Activated B cell treated with CpG ODN at 0.5 μM for 24 hours (primary cell): ENCODE results near the gene HDAC5. TPM values are rescaled to one million over a fixed set of nuclear protein-coding genes. Genes with fewer than 3 reads are reported as not detected.

Experiments used
- ATAC-seq: fragments of 200-7000 bp; cut with Tn5 transposase; one replicate; pipeline ENCODE4 v1.10.0; 2021; ENCODE audit warnings: low read depth, mild to moderate bottlenecking, moderate library complexity
- CTCF ChIA-PET: fragments of 350-600 bp; sonication (Branson Sonifier 250); formaldehyde crosslinking; loops from one replicate; lab custom pipeline; 2021; ENCODE audit warnings: antibody characterized with exemption; lab: Charles Lee
- POLR2A ChIA-PET: fragments of 350-600 bp; sonication (Branson Sonifier 250); formaldehyde crosslinking; loops from one replicate; lab custom pipeline; 2021; ENCODE audit warnings: antibody characterized with exemption; lab: Charles Lee
- DNase-seq: peaks from one replicate; pipeline ENCODE4 v3.0.0; 2022
- H3K27ac Mint-ChIP-seq: one replicate; pipeline ENCODE4 v1.8.0; 2020; ENCODE audit warnings: mixed read lengths
- H3K27me3 Mint-ChIP-seq: one replicate; pipeline ENCODE4 v1.8.0; 2021; ENCODE audit warnings: mixed read lengths
- H3K36me3 Mint-ChIP-seq: one replicate; pipeline ENCODE4 v1.8.0; 2021; ENCODE audit warnings: low read depth, mixed read lengths
- H3K4me1 Mint-ChIP-seq: one replicate; pipeline ENCODE4 v1.8.0; 2021; ENCODE audit warnings: mixed read lengths
- H3K4me3 Mint-ChIP-seq: one replicate; pipeline ENCODE4 v1.8.0; 2020; ENCODE audit warnings: mild to moderate bottlenecking, mixed read lengths
- H3K9me3 Mint-ChIP-seq: one replicate; pipeline ENCODE4 v1.8.0; 2020; ENCODE audit warnings: mixed read lengths
- intact Hi-C: fragments of 100-400 bp; cut with micrococcal nuclease; formaldehyde crosslinking; loops from one replicate; pipeline ENCODE4 v1.15.1; 2024
- total RNA-seq: library from RNA; stranded (reverse); gene quantifications from 2 replicates; pipeline ENCODE4 v1.2.3, GENCODE V29; 2022
- TF ChIP-seq, protein P1 (sequence below): fragments of 200-600 bp; IDR thresholded peaks from one replicate; pipeline ENCODE4 v1.8.0; 2022; ENCODE audit warnings: antibody characterized with exemption, mild to moderate bottlenecking

The HDAC5 gene
- total RNA-seq, 1 donor from 2014 or later = 35.1 TPM

DNA sequence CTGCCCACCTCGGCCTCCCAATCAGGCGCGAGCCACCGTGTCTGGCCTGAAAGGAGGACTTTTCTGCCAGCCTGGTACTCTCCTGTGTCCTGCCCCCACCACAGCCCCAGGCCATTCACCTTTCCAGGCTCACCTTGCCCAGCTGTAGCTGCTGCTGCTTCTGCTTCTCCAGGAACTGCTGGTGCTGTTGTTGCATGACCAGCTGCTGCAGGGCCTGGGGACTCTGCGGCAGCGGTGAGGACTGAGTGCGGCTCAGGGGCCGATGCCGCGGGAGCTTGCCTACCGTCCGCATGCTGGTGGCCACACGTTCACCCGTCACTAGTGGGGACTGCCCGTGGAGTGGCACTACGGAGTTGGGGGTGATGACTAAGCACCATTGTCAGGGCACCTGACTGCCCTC is 35.2 kb downstream of the HDAC5 start:
- Mint-ChIP-seq H3K9me3 (no peaks in the 10 kb centered on the region), H3K4me3 (no peak overlapping the region), H3K4me1 (no peaks in the 10 kb centered on the region), H3K27ac (no peak overlapping the region), H3K27me3 (no peaks in the 10 kb centered on the region), H3K36me3 (peaks cover 57% of the 10 kb centered on the region)
- ATAC-seq (no peak), DNase-seq (no peak)
- ChIA-PET POLR2A (no interaction called here), CTCF (no interaction called here)
- intact Hi-C loops = no loop called here
- TF ChIP-seq, protein P1, sequence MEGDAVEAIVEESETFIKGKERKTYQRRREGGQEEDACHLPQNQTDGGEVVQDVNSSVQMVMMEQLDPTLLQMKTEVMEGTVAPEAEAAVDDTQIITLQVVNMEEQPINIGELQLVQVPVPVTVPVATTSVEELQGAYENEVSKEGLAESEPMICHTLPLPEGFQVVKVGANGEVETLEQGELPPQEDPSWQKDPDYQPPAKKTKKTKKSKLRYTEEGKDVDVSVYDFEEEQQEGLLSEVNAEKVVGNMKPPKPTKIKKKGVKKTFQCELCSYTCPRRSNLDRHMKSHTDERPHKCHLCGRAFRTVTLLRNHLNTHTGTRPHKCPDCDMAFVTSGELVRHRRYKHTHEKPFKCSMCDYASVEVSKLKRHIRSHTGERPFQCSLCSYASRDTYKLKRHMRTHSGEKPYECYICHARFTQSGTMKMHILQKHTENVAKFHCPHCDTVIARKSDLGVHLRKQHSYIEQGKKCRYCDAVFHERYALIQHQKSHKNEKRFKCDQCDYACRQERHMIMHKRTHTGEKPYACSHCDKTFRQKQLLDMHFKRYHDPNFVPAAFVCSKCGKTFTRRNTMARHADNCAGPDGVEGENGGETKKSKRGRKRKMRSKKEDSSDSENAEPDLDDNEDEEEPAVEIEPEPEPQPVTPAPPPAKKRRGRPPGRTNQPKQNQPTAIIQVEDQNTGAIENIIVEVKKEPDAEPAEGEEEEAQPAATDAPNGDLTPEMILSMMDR = no peak

- TF ChIP-seq, protein P1 = no peak
- ChIA-PET POLR2A (no interaction called here), CTCF (no interaction called here)
- Mint-ChIP-seq H3K36me3 (peaks cover 61% of the 10 kb centered on the region), H3K27ac (no peak overlapping the region), H3K4me3 (no peak overlapping the region), H3K4me1 (no peaks in the 10 kb centered on the region), H3K27me3 (no peaks in the 10 kb centered on the region), H3K9me3 (no peaks in the 10 kb centered on the region)
- no peak for DNase-seq
- no peak for ATAC-seq
- intact Hi-C loops = no loop called here
Measured at GRCh38 chr17:44087319-44087718, 36.1 kb downstream of the HDAC5 start.

GRCh38 chr17:44086364-44087311 is 36.8 kb downstream of the HDAC5 start:
- intact Hi-C loops = no loop called here
- H3K4me3 Mint-ChIP-seq = no peak overlapping the region
- TF ChIP-seq, protein P1 = no peak
- POLR2A ChIA-PET = no interaction called here
- no peaks in the 10 kb centered on the region for H3K9me3 Mint-ChIP-seq
- DNase-seq = no peak
- H3K4me1 Mint-ChIP-seq = no peaks in the 10 kb centered on the region
- ATAC-seq = no peak
- peaks cover 60% of the 10 kb centered on the region for H3K36me3 Mint-ChIP-seq
- CTCF ChIA-PET = no interaction called here
- H3K27me3 Mint-ChIP-seq = no peaks in the 10 kb centered on the region
- H3K27ac Mint-ChIP-seq = no peak overlapping the region

DNA sequence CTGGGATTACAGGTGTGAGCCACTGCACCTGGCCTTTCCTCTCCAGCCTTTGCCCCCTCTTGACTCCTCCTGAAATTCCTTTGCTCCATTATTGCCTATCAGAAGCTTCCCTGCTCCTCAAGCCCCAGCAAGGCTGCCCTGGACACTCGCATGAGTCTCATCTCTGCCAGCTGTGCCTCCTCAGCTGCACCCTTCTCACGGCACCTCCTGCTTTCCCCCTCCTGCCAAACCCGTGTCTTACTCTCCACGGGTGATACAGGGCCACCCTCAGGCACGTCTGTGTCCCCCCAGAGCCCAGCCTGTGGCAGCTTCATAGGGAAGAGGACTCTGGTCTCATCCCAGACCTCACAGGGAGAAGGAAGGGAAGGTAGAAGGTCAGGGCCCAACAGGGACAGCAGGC is 37.5 kb downstream of the HDAC5 start:
- ChIA-PET POLR2A (interaction anchor here (0.7 kb wide), 1 partner anchor 30 kb away, joined by 3 read pairs; no protein-coding TSS in a partner anchor), CTCF (no interaction called here)
- ATAC-seq (no peak), DNase-seq (no peak)
- intact Hi-C loops = no loop called here
- TF ChIP-seq, protein P1 = no peak
- Mint-ChIP-seq H3K4me1 (no peaks in the 10 kb centered on the region), H3K27me3 (no peaks in the 10 kb centered on the region), H3K9me3 (no peaks in the 10 kb centered on the region), H3K36me3 (peaks cover 56% of the 10 kb centered on the region), H3K27ac (no peak overlapping the region), H3K4me3 (no peak overlapping the region)

DNA sequence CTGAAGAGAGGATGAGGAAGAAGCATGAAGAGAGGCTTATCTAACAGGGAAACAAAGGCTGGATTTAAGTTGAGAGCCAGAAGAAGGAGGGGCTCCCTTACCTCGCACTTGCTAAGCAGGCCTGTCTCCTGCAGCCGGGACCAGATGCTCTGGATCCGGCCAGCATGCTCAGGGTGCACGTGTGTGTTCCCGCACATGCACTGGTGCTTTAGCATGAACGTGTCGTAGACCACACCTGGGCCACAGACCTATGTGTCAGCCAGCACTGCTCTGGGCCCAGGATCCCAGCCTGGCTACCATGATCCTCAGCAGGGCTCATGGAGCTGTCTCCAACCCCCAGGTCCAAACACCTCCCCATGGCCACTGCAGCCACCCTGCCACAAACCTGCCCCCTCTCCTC is 38.5 kb downstream of the HDAC5 start:
- intact Hi-C loops = no loop called here
- no peaks in the 10 kb centered on the region for H3K9me3 Mint-ChIP-seq
- TF ChIP-seq, protein P1 = no peak
- no peak overlapping the region for H3K4me3 Mint-ChIP-seq
- no peak for DNase-seq
- no peak for ATAC-seq
- no peaks in the 10 kb centered on the region for H3K27me3 Mint-ChIP-seq
- ChIA-PET POLR2A (no interaction called here), CTCF (interaction anchor here (1.3 kb wide), 1 partner anchor 15 kb away, joined by 3 read pairs; the partner anchor contains the start of gene G6PC3)
- H3K4me1 Mint-ChIP-seq = peaks cover under 1% of the 10 kb centered on the region
- peaks cover 64% of the 10 kb centered on the region for H3K36me3 Mint-ChIP-seq
- H3K27ac Mint-ChIP-seq = no peak overlapping the region
